Measurements from ENCODE around the gene ARHGAP42. TPM values are rescaled to one million over a fixed set of nuclear protein-coding genes. Genes with fewer than 3 reads are reported as not detected.

Gene ARHGAP42
- total and polyA plus RNA-seq, 3 donors from 2014 or later = 9.8 to 12.1 (median 10.4) TPM

DNA sequence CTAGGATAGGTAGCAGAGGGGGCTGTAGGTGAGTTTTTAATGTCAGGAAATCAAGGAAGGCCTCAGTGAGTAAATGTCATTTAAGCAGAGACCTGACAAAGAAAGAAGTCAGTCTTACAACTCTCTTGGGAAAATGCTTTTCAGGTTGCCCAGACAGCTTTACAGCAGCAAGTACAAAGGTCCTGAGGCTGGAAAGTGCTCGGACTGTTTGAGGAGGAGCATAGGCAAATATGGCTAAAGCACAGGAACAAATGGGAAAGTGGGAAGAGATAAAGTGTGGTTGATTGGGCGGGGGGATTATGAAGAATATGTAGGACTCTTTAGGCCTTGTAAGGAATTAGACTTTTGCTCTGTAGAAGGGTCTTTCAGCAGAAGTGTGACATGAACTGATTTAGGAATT lies 125.4 kb downstream of the ARHGAP42 start:
- no peak overlapping the region for H3K4me3 ChIP-seq
- no peaks in the 10 kb centered on the region for H3K27me3 ChIP-seq
- WGBS, 2 donors = 89 to 90% methylated on average over 2 of the region's 2 CpGs
- H3K4me1 ChIP-seq = peaks cover 3% of the 10 kb centered on the region
- no peaks in the 10 kb centered on the region for H3K36me3 ChIP-seq (ENCODE audit: low read depth, missing control alignments)
- no peaks in the 10 kb centered on the region for H3K9me3 ChIP-seq
- intact Hi-C loops (cut with DNase I; ENCODE audit: low total_unique reads) = no loop called here
- H3K27ac ChIP-seq = no peak overlapping the region
- no peak for DNase-seq
- TF ChIP-seq CTCF (IDR thresholded peaks at IDR 0.05) (no peak), POLR2A (IDR thresholded peaks at IDR 0.05) (no peak)

DNA sequence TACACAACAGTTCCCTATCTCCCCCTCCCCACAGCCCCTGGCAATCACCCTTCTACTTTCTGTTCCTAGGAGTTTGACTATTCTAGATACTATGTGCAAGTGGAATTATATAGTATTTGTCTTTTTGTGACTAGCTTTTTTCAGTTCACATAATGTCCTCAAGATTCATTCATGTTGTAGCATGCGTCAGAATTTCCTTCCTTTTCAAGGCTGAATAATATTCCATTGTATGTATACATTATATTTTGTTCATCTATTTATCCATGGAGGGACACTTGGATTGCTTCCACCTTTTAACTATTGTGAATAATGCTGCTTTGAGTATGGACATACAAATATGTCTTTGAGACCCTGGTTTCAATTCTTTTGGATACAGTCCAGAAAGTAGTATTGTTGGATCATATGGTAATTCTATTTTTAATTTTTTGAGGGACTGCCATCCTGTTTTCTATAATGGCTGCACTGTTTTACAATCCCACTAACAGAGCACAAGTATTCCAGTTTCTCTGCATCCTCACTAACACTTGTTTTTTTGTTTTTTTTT lies 128.8 kb downstream of the ARHGAP42 start:
- no peak overlapping the region for H3K4me3 ChIP-seq
- DNase-seq = no peak
- peaks cover 10% of the 10 kb centered on the region for H3K4me1 ChIP-seq
- H3K27ac ChIP-seq = no peak overlapping the region
- intact Hi-C loops (cut with DNase I; ENCODE audit: low total_unique reads) = no loop called here
- H3K36me3 ChIP-seq (ENCODE audit: low read depth, missing control alignments) = no peaks in the 10 kb centered on the region
- 85 to 95% methylated on average over 1 of the region's 1 CpG for WGBS, 2 donors
- H3K9me3 ChIP-seq = no peaks in the 10 kb centered on the region
- no peak for TF ChIP-seq CTCF (IDR thresholded peaks at IDR 0.05)
- no peaks in the 10 kb centered on the region for H3K27me3 ChIP-seq

DNA sequence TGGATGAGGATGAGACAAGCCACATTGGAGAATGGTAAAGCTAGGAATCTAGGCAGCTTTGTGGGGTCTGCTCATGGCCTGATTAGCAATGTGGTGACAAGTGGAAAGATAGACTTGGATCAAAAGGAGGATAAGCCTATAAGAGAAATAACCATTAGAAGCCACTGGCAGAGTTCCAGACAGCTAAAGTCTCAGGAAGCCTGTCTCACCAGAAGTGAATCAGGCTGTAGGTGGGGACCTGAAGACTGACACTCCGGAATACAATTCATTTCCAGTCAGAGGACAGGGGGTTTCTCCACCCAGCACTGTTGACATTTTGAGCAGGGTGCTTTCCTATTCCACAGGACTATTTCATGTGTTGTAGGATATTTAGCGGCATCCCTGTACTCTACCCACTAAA lies 129.7 kb downstream of the ARHGAP42 start:
- Histone ChIP-seq H3K4me1 (peaks cover 16% of the 10 kb centered on the region), H3K9me3 (no peaks in the 10 kb centered on the region), H3K4me3 (no peak overlapping the region), H3K27me3 (no peaks in the 10 kb centered on the region), H3K36me3 (ENCODE audit: low read depth, missing control alignments) (no peaks in the 10 kb centered on the region), H3K27ac (no peak overlapping the region)
- WGBS, 2 donors = 94% methylated on average over 2 of the region's 2 CpGs
- no peak for DNase-seq
- no peak for TF ChIP-seq CTCF (IDR thresholded peaks at IDR 0.05)
- TF ChIP-seq POLR2A (IDR thresholded peaks at IDR 0.05) = no peak
- intact Hi-C loops (cut with DNase I; ENCODE audit: low total_unique reads) = no loop called here

- Histone ChIP-seq H3K27ac (no peak overlapping the region), H3K9me3 (no peaks in the 10 kb centered on the region), H3K27me3 (no peaks in the 10 kb centered on the region), H3K36me3 (ENCODE audit: low read depth, missing control alignments) (no peaks in the 10 kb centered on the region), H3K4me3 (no peak overlapping the region), H3K4me1 (peaks cover 16% of the 10 kb centered on the region)
- DNase-seq = no peak
- 78 to 79% methylated on average over 2 of the region's 2 CpGs for WGBS, 2 donors
- intact Hi-C loops (cut with DNase I; ENCODE audit: low total_unique reads) = no loop called here
- TF ChIP-seq POLR2A (IDR thresholded peaks at IDR 0.05) (no peak), CTCF (IDR thresholded peaks at IDR 0.05) (no peak)
These were observed 130.5 kb downstream of the ARHGAP42 start for GRCh38 chr11:100817620-100818019.

DNA sequence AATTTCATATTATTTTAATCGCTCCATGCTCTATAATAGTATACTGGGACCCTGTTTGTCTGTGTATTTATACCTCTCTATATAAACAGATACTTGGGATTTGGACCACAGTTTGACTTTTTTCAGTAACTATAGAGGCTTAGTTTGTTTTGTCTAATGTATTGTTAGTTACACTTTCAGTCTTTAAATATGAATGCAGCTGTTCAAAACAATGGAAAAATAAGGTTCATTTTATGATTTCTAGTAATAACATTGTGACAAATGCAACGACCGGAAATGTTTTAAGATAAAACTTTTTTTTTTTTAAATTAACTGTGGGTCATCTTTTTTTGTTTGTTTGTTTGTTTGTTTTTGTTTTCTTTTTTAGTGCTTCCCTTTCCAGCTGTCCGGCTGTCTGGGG lies 133.5 kb downstream of the ARHGAP42 start:
- no peak for DNase-seq
- H3K9me3 ChIP-seq = no peaks in the 10 kb centered on the region
- TF ChIP-seq POLR2A (IDR thresholded peaks at IDR 0.05) (no peak), CTCF (IDR thresholded peaks at IDR 0.05) (no peak)
- no peak overlapping the region for H3K4me3 ChIP-seq
- H3K27ac ChIP-seq = peak overlapping the region in 1 of 2 donors; percentile 31
- whole genome bisulfite sequencing, 2 donors = 56 to 68% methylated on average over 4 of the region's 4 CpGs
- H3K36me3 ChIP-seq (ENCODE audit: low read depth, missing control alignments) = no peaks in the 10 kb centered on the region
- intact Hi-C loops (cut with DNase I; ENCODE audit: low total_unique reads) = no loop called here
- H3K27me3 ChIP-seq = no peaks in the 10 kb centered on the region
- peaks cover 16% of the 10 kb centered on the region for H3K4me1 ChIP-seq

All from testis (tissue), 3 donors.